K562 (cell line): ENCODE data around the gene SLC25A1. TPM values are rescaled to one million over a fixed set of nuclear protein-coding genes. Genes with fewer than 3 reads are reported as not detected.

Source experiments
- ATAC-seq: fragments of 200-7000 bp; cut with Tn5 transposase; 3 replicates; pipeline ENCODE4 v1.9.1; 2020; ENCODE audit warnings: moderate library complexity
- BruUV-seq: library from RNA; stranded (reverse); fragments of 400-500 nt; replicated peaks from 2 replicates; lab custom pipeline; 2021; lab: Mats Ljungman, UMichigan
- CTCF ChIA-PET: fragments of 300-600 bp; formaldehyde crosslinking; extraction: SDS; loops from one replicate; lab custom pipeline; 2021; ENCODE audit warnings: low intra/inter-chr PET ratio; lab: Yijun Ruan, JAX
- POLR2A ChIA-PET: fragments of 300-600, 350-650 bp; sonication (Branson Sonifier 250); formaldehyde crosslinking; extraction: SDS; loops from one replicate; lab custom pipeline; 2021; ENCODE audit warnings: antibody characterized with exemption, inconsistent platforms; lab: Yijun Ruan, JAX
- DNase-seq, 4 experiments: peaks; one replicate each; pipeline versions ENCODE4 v3.0.0 to v3.0.0-alpha.2; 2011 to 2018; ENCODE audit warnings: low spot score in 3 of 4, mixed read lengths in 3 of 4; ENCODE audit errors: extremely low read depth in 1 of 4
- FAIRE-seq: peaks from 2 replicates; lab custom pipeline; 2011; peaks lifted over from hg19 to GRCh38; lab: Jason Lieb, UNC
- H2AFZ ChIP-seq: 2 replicates; pipeline ENCODE4 v1.6.0; 2011; ENCODE audit warnings: low read depth, low read length, control low read depth, inconsistent platforms
- H3K27ac ChIP-seq: fragments of 200-600 bp; 3 replicates; pipeline ENCODE4 v1.8.0; 2011; ENCODE audit warnings: low read depth, mild to moderate bottlenecking, control low read depth, inconsistent platforms, low read length, moderate library complexity, mixed read lengths; ENCODE audit errors: extremely low read depth
- H3K27me3 ChIP-seq, 2 experiments: fragments of 300-600 bp in 1 of 2; 2 replicates in 1 of 2; 3 replicates in 1 of 2; pipeline versions ENCODE4 v1.6.0 to v1.8.0; 2011; ENCODE audit warnings: inconsistent platforms in 2 of 2, low read length in 2 of 2, mild to moderate bottlenecking in 1 of 2, mixed read lengths in 1 of 2, moderate library complexity in 1 of 2; ENCODE audit not compliant: control insufficient read depth in 2 of 2, insufficient read depth in 2 of 2
- H3K36me3 ChIP-seq: fragments of 300-600 bp; 3 replicates; pipeline ENCODE4 v1.8.0; 2011; ENCODE audit warnings: mild to moderate bottlenecking, low read length, inconsistent platforms; ENCODE audit not compliant: control insufficient read depth, insufficient read depth
- H3K4me1 ChIP-seq, 2 experiments: fragments of 200-600 bp in 1 of 2; replicated peaks in 1 of 2; 2 replicates in 1 of 2; 3 replicates in 1 of 2; pipeline versions ENCODE4 v1.5.1 to v1.8.0; 2011; ENCODE audit warnings: inconsistent platforms in 2 of 2, low read length in 2 of 2, mild to moderate bottlenecking in 1 of 2, mixed read lengths in 1 of 2, moderate library complexity in 1 of 2; ENCODE audit not compliant: control insufficient read depth in 2 of 2, insufficient read depth in 2 of 2
- H3K4me2 ChIP-seq: 2 replicates; pipeline ENCODE4 v1.6.1; 2011; ENCODE audit warnings: low read length, control low read depth, inconsistent platforms, mixed read lengths; ENCODE audit not compliant: insufficient read depth
- H3K4me3 ChIP-seq: fragments of 200-600 bp; sonication (generic), shearing (Covaris generic); 2 replicates; pipeline ENCODE4 v1.5.1; 2016; ENCODE audit warnings: control low read depth, inconsistent platforms
- H3K79me2 ChIP-seq: fragments of 200-600 bp; 3 replicates; pipeline ENCODE4 v1.8.0; 2011; ENCODE audit warnings: low read length, inconsistent platforms; ENCODE audit not compliant: control insufficient read depth, insufficient read depth
- H3K9ac ChIP-seq, 2 experiments: 2 replicates each; pipeline versions ENCODE4 v1.6.0 to v1.6.1; 2011; ENCODE audit warnings: low read depth in 2 of 2, low read length in 2 of 2, control low read depth in 1 of 2, inconsistent platforms in 1 of 2, mild to moderate bottlenecking in 1 of 2, mixed read lengths in 1 of 2; ENCODE audit not compliant: insufficient read depth in 1 of 2
- H3K9me1 ChIP-seq: one replicate; pipeline ENCODE4 v1.6.0; 2011; ENCODE audit warnings: inconsistent platforms, mild to moderate bottlenecking, low read length, moderate library complexity; ENCODE audit not compliant: control insufficient read depth, insufficient read depth
- H3K9me3 ChIP-seq: replicated peaks from 2 replicates; pipeline ENCODE4 v1.5.1; 2011; ENCODE audit warnings: low read depth, low read length, inconsistent platforms; ENCODE audit not compliant: control insufficient read depth, insufficient read depth
- H4K20me1 ChIP-seq: replicated peaks from 2 replicates; pipeline ENCODE4 v1.6.1; 2011; ENCODE audit warnings: low read length, inconsistent platforms, mixed read lengths; ENCODE audit not compliant: control insufficient read depth, insufficient read depth
- ARID3B ChIP-seq: fragments of 250-450 bp; sonication (Bioruptor Pico); IDR thresholded peaks from 2 replicates; pipeline ENCODE4 v1.4.0; 2020; ENCODE audit warnings: borderline replicate concordance
- MBD2 ChIP-seq: sonication (generic); IDR thresholded peaks from 2 replicates; pipeline ENCODE4 v1.6.1; 2016; ENCODE audit warnings: low read depth, borderline replicate concordance
- RBBP5 ChIP-seq: fragments of 200-600 bp; sonication (generic); IDR thresholded peaks from 2 replicates; pipeline ENCODE4 v1.6.1; 2012; ENCODE audit warnings: borderline replicate concordance, mild to moderate bottlenecking, low read length, control low read depth, inconsistent platforms; ENCODE audit not compliant: insufficient read depth, poor library complexity, severe bottlenecking
- ZBTB40 ChIP-seq, 2 experiments: fragments of 450-650 bp in 1 of 2; sonication (generic) in 1 of 2; formaldehyde crosslinking in 1 of 2; IDR thresholded peaks; 2 replicates each; pipeline versions ENCODE4 v1.7.1 to v1.9.0; 2016 to 2022; ENCODE audit warnings: inconsistent platforms in 1 of 2, mild to moderate bottlenecking in 1 of 2, missing genetic modification reagents in 1 of 2
- ZBTB8A ChIP-seq: fragments of 450-650 bp; IDR thresholded peaks from 2 replicates; pipeline ENCODE4 v1.6.1; 2018; ENCODE audit warnings: mild to moderate bottlenecking, moderate library complexity; ENCODE audit not compliant: partially characterized antibody
- WGBS: fragments of 100-300 bp; shearing (Covaris generic); methylation state at CpG from one replicate; pipeline ENCODE4 v1.1.6; 2016; ENCODE audit warnings: low coverage, mixed read lengths; ENCODE audit not compliant: insufficient coverage; ENCODE audit errors: missing lambda C conversion rate; 5-methylcytosine and 5-hydroxymethylcytosine counted together
- in situ Hi-C: fragments of 300-500 bp; cut with MboI; formaldehyde crosslinking; loops from 4 replicates; pipeline ENCODE4 v1.15.0; 2018; ENCODE audit warnings: inconsistent platforms, mixed read lengths
- intact Hi-C: fragments of 100-400 bp; cut with micrococcal nuclease; formaldehyde crosslinking; loops from 2 replicates; pipeline ENCODE4 v1.14.2; 2022
- polyA plus RNA-seq, 8 experiments: library from polyadenylated mRNA; depleted of rRNA in 4 of 8; stranded (reverse) in 5 of 8; unstranded in 3 of 8; fragments of >200 nt; fragmentation: Nextera tagmentation in 2 of 8; fragmentation: Illumina TruSeq in 1 of 8; extraction: Ambion mirVana in 2 of 8; extraction: Trizol in 1 of 8; gene quantifications; 2 replicates each; pipeline versions ENCODE4 v1.2.1 to v1.2.3, GENCODE V29; 2011 to 2014; ENCODE audit warnings: inconsistent platforms in 1 of 8, missing spikeins in 1 of 8
- total RNA-seq, 7 experiments: library from RNA; depleted of rRNA in 6 of 7; stranded (reverse); fragments of >200 nt in 6 of 7; fragmentation: Illumina TruSeq in 2 of 7; extraction: Trizol in 2 of 7; gene quantifications; 2 replicates each; pipeline versions ENCODE4 v1.2.1 to v1.2.3, GENCODE V29; 2011 to 2021; ENCODE audit warnings: low replicate concordance in 1 of 7

Gene SLC25A1
- total and polyA plus RNA-seq, 9 of the 15 experiments (the other 6 are each of a cell fraction or from before 2014, with no cell fraction given): 11.0 to 408 (median 110) TPM

GRCh38 chr22:19129871-19130270 lies 48.7 kb downstream of the SLC25A1 start (continued):
- TF ChIP-seq RBBP5 (peak; percentile 14), ARID3B (CRISPR knock-in tag) (peak; percentile 77; the same call in 1 of the 2 replicates)

- intact Hi-C loops: loop anchor here (10.0 kb wide), 1 partner anchor 496 kb away; no protein-coding TSS in a partner anchor
- Histone ChIP-seq H3K4me1 (peaks cover 0 to 39% of the 10 kb centered on the region in 2 experiments; a peak in 2 of 5 replicates), H3K79me2 (no peaks in the 10 kb centered on the region), H3K4me3 (no peak overlapping the region), H3K27ac (no peak overlapping the region), H3K27me3 (peaks cover 18 to 30% of the 10 kb centered on the region in 2 experiments; a peak in 4 of 5 replicates), H4K20me1 (peaks cover 21% of the 10 kb centered on the region; the same call in 1 of the 2 replicates), H3K9me3 (no peaks in the 10 kb centered on the region), H3K9ac (peak overlapping the region in 1 of 2 experiments; percentile 39; a peak in 2 of 4 replicates), H3K36me3 (peaks cover 29% of the 10 kb centered on the region; the same call in 2 of the 3 replicates), H2AFZ (no peak overlapping the region), H3K4me2 (no peak overlapping the region), H3K9me1 (peaks cover 11% of the 10 kb centered on the region)
- whole genome bisulfite sequencing: 30% methylated on average over 7 of the region's 7 CpGs
- ChIA-PET CTCF (no interaction called here), POLR2A (interaction anchor here (0.5 to 5.0 kb wide), 8 partner anchors 11 to 589 kb away, joined by 3 to 44 read pairs (median 4); partner anchors contain the start of gene ESS2)
- FAIRE-seq (no peak), ATAC-seq (no peak), DNase-seq (no peak)
- no TSS peak for BruUV-seq
- in situ Hi-C loops: no loop called here
- TF ChIP-seq MBD2 (0 out of 2 replicates have a peak, but pooled peaks have one; percentile 29), ZBTB40 (IDR thresholded peaks at IDR 0.05) (no peak), ZBTB40 (CRISPR knock-in tag; IDR thresholded peaks at IDR 0.05) (peak; percentile 32; the same call in 1 of the 2 replicates), ZBTB8A (no peak)
These were observed 49.4 kb downstream of the SLC25A1 start for GRCh38 chr22:19128946-19129727.
